NCI-H146 treated with DMSO at 0.1 percent for 48 hours (cell line): ENCODE measurements around the gene A3GALT2.

ENCODE experiments used
- DNase-seq: peaks from one replicate; lab custom pipeline; 2025; ENCODE audit not compliant: unreplicated experiment; lab: John Stamatoyannopoulos, UW

A3GALT2 gene

DNA sequence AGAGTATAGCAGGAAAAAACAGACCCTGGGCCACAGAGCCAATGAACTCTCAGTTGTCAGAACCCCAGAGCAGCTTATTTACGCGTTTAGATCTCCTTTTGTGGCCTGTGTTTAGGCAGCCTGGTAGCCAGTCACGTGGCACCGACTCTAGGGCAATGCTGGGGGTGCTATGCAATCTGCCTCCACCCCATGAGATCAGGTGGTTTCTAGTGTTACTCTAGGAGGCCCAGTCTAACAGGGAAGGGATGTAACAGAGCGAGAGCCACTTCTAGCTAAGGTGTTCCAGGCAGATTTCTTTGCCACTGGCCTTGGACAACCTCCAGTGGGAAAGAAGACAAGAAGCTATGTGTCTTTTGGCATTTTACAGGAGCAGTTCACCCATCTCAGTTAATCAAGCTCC, 12.0 kb upstream of the A3GALT2 start:
- DNase-seq: no peak

DNA sequence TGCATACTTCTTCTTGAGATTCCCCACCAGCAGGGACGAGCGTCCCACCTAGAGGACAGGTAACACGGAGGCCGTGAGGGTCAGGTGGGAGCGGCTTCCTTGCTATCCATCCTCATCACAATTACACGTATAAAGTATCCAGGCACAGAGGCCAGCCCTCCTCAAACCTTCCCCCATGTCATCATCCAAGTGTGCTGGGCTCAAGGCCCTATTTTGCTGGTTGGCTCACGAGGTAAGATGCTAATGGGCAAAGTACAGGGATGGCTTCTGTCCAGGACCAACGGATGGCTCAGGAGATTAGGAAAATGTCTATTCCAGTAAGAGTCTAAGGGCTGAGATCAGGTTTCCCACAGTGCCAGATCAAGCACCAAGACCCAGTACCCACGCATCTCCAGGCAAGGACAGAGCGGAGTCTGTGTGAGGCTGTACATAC, 11.5 kb upstream of the A3GALT2 start:
- no peak for DNase-seq

DNA sequence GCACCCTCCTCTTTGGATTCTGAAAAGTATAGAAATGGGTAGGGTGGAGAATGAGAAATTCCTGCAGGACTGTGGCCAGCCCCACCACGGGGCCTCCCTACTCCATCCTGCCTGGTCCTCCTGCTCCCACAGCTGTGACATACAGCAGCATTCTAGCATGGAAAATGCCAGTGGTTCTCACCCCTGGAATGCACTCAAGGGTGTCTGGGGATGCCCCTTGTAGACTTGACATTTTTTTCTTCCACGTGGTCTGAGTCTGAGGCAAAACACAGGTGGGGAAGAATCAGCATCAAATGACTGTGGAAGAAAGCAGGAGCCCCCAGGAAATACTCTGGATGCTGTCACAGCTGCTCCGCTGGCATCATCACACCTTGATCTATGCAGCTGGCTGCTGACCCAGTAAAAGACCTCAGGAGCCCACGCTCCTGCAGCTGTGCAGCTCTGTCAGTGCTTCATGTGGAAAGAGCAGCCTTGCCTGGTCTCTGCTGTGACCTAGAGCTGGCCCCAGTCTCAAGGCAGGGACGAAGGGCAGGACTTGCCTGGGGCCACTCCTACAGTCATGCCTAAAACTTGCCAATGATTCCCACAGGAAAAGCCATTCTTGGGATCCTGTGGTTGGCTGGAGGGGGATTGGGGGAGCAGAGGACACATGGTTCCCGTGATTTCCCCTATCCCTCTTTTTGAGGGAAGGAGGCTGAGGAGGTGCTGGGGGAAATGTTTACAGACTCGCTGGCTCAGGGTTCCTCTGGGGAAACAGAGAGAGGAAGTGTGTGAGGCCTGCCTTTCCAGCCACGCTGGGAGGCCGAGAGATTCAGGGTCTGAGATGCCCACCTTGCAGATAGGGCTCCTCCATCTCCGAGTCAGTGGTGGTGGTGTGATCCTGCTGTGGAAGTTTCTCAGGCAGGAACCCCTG, 10.8 kb upstream of the A3GALT2 start:
- DNase-seq: no peak

DNA sequence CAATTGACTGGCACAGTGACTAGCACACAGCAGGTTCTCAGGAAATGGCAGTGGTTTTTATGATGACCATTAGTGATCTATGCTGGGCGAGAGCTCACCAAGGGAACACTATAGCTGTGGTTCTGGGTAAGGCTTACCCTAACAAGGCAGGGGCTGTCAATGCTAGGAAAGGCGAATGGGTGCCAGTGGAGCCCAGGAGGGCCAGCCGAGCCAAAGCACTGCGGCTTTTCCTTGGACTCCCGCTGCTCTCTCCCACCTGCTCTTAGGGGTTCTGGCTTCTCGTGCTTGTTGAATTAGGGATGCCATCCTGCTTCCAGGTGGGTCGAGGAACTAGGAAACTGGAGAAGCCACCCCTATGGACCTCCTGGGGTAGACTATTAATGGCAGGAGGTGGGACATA, 10.0 kb upstream of the A3GALT2 start:
- no peak for DNase-seq

- no peak for DNase-seq
Measured at GRCh38 chr1:33330361-33330890, 9.5 kb upstream of the A3GALT2 start.

DNA sequence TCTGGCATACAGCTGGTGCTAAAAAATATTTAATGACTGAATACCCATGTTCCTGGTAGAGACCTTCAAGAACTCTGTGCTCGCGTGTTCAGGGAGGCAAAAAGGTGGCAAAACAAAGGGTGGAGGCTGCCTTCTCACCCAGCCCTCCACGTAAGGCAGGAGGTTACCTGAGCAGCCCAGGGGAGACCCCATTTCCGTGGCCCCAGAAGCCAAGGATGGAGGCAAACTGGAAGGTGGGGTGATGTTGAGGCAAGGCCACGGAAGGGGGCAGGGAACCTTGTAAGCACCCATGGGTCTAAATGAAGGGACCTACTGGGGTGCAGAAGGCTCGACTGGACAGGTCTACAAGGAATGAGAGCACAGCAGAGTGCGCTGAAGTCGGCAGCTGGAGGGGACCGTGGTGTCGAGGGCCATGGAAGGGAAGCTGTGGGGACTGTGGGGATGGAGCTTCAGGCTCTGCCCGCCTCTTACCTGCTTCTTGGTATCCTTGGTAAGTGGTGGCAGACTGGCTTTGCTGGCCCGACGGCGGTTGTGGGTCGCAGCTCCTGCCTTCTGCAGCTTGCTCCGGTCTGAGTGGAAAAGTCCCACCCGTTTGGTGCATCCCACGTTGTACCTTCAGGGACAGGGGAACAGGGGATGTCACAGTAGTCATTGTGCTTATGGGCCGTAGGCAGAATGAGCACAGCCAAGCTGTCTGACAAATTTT, 8.9 kb upstream of the A3GALT2 start:
- DNase-seq: no peak

- no peak for DNase-seq
Measured at GRCh38 chr1:33328817-33329216, 7.9 kb upstream of the A3GALT2 start.

DNA sequence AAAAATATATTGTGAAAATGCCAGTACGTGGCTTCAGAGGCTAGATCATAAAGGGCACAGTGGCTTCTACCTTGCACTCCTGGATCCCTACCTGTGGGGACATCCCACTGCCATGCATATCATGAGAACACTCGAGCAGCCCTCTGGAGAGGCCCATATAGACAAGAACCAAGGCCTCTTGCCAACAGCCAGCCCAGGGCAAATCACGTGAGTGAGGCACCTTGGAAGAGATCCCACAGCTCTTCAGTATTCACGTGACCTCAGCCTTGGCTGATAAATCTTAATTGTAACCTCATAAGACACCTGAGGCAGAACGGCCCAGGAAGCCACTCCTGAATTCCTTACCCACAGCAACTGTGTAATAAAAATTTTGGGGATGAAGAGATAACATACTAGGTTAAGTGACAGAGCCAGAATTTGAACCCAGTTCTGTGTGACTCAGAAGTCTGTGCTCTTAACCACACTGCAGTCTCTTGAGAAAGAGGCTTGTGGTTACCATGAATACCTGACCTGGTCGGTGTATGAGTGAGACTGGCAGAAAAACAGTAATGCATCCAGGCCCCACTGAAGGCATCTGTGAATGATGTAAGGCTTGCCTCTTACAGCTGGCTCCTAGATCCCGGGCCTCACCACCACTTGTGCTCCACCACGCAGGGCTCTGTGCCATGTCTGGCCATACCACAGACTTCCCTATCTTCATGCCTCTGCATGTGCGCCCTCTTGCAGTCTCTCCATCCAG, 6.9 kb upstream of the A3GALT2 start:
- DNase-seq: no peak

DNA sequence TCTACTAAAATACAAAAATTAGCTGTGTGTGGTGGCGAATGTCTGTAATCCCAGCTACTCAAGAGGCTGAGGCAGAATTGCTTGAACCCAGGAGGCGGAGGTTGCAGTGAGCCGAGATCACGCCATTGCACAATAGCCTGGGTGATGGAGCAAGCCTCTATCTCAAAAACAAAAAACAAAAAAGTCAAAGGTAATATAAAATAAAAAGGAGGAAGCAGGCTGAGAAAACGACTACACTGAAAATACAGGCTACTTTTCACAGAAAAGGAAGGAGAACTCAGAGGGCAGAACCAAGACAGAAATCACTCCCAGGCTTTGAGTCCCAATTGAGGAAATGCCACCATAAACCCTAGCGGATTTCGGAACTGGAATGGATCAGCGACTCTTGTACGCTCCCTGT, 5.9 kb upstream of the A3GALT2 start:
- no peak for DNase-seq

DNA sequence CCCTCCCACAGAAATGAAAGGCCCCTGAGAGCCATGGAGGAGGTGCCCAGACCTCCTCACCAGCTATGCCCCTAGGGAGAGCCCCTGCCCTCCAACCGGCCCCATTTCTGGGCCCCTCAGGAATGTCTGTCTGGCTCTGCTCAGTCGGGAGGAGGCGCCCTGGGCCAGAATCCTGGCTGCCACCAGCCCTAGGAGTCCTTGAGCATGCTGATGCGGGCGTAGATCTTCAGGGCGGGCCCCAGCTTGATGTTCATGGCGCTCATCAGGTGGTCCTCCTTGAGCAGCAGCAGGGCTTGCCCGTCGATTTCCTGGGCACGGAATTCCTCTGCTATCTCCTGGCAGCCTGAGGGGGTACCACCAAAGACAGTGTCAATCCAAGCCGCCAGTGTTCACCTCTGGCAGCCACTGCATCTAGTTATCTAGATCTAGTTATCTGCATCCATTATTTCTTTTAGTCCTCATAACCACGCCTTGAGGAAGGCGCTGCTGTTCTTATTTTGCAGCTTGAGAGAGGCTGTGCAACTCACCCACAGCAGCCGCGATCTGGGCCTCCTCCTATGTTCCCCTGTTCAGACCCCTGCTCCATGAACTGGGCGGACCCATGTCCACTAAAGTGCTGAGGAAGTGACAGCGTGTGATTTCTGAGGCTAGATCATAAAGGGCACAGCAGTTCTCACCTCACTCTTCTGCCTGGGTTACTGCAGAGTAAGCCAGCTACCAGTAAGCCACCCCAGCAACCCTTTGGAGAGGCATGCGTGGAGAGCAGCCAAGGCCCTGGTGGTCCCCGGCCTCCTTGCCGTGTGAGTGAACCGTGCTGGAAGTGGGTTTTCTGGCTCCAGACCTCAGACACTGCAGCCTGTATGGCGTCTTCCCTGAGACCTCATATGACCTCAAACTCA, 4.0 kb upstream of the A3GALT2 start:
- DNase-seq: no peak

DNA sequence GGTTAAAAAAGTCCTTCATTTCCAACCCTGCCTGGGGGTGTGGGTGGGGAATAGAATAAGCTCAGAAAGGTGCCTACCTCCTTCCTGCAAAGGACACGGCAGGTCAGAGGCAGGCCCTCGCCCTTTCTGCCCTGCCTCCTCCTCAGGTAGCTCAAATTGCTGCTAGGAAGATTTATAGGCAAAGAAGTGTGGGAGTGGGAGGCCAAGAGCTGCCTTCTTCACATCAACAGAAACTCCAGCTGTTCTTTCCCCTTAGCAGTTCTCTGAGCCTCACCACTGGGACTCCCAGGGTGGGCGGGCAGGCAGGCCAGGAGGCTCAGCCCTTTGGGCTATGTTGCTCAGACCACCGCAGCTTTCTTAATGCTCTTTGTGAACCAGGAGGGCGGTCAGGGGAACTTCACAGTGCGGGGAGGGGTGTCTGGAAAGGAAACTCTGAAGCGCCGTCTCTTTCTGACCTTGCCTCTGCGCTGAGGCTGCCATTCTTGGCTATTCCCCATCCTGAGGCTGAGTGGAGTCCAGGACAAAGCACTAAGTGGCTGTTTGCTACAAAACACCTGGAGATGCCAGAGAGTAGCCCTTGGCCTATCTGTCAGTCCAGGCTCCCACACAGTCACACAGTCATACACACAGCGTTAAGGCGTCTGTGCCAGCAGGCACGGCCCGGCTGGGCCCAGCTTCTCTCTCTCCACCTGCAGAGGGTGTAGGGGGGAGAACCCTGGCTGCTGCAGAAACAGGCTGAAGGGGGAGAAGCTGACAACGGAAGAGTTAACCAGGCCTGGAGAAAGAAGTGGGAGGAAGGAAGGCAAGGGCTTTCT, 3.0 kb upstream of the A3GALT2 start:
- DNase-seq: no peak

DNA sequence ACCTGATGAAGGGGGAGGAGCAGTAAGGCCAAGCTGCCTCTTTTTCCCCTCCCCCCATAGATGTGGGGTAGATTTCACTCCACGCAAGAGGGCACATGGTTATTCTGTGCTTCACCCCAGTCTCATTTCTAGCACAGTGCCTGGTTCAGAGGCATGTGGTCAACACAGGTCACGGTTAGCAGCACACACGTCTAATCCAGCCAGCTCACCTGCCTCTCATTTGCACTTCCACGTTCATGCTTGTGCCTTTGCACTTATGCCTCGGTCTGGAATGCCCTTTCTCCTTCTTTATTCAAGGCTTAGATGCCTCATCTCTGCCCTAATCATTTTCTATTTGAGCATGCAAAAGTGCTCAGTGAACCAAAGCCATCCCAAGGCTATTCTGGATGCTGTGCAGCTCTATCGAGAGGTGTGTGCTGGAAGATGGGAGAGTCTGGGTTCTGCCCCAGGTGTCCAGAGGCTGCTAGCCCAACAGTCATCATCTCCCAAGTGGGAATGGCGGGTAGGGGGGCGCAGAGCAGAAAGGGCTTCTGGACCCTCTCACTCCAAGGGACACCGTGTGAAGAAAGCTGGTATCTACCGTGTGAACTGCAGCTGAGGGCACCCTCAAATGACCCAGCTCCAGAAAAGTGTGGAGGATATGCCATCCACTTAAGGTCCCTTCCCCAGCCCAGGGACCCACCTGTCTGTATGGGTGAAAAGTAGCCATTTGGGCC, 2.1 kb upstream of the A3GALT2 start:
- no peak for DNase-seq

GRCh38 chr1:33322109-33322508, 1.2 kb upstream of the A3GALT2 start:
- DNase-seq: no peak

DNA sequence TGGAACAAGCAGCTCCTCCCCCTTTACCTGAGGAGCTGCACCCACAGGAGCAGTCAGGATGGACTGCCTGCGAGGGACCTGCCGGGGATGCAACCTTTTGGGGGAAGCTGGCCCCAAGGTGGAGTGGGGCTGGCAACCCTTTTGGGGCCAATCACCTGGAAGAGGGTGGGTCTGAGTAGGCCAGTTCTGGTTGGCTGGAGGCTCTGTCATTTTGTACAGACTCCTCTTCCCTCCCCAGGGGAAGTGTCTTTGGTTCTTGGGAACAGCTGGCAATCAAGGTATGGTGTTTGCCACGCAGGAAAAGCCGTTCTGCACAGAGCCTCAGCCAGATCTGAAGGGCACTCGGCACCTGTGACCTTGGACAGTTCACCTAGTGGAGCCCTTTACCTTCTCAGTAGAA, 280 bp upstream of the A3GALT2 start:
- no peak for DNase-seq

DNA sequence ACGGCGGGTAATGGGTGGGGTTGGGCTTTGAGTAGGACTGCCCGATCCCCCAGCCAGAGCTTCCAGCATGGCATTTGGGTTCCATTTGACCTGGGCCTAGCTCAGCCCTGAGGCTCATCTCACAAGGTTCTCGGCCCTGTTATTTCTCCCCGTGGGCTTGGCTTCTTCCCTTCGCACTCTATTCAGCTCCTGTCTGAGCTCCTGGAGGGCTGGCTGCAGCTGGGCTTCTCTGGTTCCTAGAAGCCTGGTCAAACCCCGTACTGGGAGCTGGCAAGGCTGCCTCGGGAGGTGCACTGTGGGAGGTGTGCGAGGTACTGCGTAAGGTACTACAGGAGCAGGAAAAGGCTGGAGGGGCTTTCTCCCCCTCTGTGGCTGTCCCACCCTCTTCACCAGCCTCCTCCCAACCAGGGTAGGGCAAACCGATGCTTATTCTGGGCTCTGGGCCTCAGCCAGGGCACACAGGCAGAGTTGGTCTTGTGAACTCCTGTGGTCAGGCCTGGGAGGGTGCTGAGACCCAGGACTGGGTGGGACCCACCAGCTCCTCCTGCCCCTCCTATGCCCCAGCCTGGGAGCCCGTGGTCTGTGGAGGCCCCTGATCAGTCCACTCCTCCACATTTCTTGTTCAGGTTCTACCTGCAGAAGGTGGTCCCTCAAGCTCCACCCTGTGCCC, 814 bp downstream of the A3GALT2 start:
- no peak for DNase-seq

- DNase-seq: no peak
Measured at GRCh38 chr1:33319186-33319948, 1.5 kb downstream of the A3GALT2 start.

GRCh38 chr1:33317946-33318345, 3.0 kb downstream of the A3GALT2 start:
- DNase-seq: no peak

DNA sequence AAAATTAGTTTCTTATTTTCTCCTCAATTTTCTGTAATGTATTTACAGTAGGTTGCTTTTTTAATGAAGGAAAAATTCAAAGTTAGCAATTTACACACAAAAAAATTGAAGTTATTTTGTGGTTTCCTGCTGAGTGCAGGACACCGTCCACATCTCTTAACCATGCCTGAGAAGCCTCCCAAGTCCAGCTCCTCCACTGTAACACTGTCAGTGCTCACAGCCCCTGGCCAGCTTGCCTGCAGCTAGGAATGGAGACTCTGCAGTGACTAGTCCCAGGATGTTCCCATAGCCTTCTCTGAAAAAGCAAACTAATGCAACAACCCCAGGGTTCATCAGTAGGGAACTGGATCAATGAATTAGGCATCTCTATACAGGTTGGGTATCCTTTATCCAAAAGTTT, 3.5 kb downstream of the A3GALT2 start:
- no peak for DNase-seq
